CD4-positive, alpha-beta T cell (primary cell): ENCODE data around the gene FGF22. TPM values are rescaled to one million over a fixed set of nuclear protein-coding genes. Genes with fewer than 3 reads are reported as not detected.

ENCODE experiments used
- ATAC-seq: fragments of 200-7000 bp; cut with Tn5 transposase; one replicate; pipeline ENCODE4 v1.10.0; 2022; ENCODE audit warnings: mild to moderate bottlenecking; ENCODE audit not compliant: poor library complexity
- CTCF ChIA-PET: fragments of 350-600 bp; sonication (Branson Sonifier 250); formaldehyde crosslinking; loops from one replicate; lab custom pipeline; 2021; ENCODE audit warnings: antibody characterized with exemption, inconsistent platforms; lab: Charles Lee
- POLR2A ChIA-PET: fragments of 350-600 bp; sonication (Branson Sonifier 250); formaldehyde crosslinking; loops from one replicate; lab custom pipeline; 2021; ENCODE audit warnings: antibody characterized with exemption, inconsistent platforms; lab: Charles Lee
- DNase-seq, 14 experiments: peaks; one replicate each; pipeline ENCODE4 v3.0.0-alpha.2; 2013 to 2020; ENCODE audit warnings: mixed read lengths in 2 of 14
- H3K27ac ChIP-seq, 2 donors: one replicate each; pipeline versions ENCODE4 v1.5.1 to v1.7.0; 2013; ENCODE audit warnings: low read length in 2 of 2, low read depth in 1 of 2, mild to moderate bottlenecking in 1 of 2
- H3K27me3 ChIP-seq, 2 experiments: 1 replicate in 1 of 2; 2 replicates in 1 of 2; pipeline versions ENCODE4 v1.6.1 to v1.7.0; 2013; ENCODE audit warnings: low read length in 2 of 2, control low read depth in 1 of 2, mild to moderate bottlenecking in 1 of 2, moderate library complexity in 1 of 2; ENCODE audit not compliant: insufficient read depth in 2 of 2, control insufficient read depth in 1 of 2
- H3K36me3 ChIP-seq: one replicate; pipeline ENCODE4 v1.6.1; 2013; ENCODE audit warnings: low read length, control low read depth; ENCODE audit not compliant: insufficient read depth
- H3K4me1 ChIP-seq: one replicate; pipeline ENCODE4 v1.6.1; 2013; ENCODE audit warnings: low read length, control low read depth; ENCODE audit not compliant: insufficient read depth
- H3K4me3 ChIP-seq: one replicate; pipeline ENCODE4 v1.5.1; 2013; ENCODE audit warnings: mild to moderate bottlenecking, low read length, moderate library complexity
- H3K9me3 ChIP-seq, 2 experiments: 1 replicate in 1 of 2; 2 replicates in 1 of 2; pipeline versions ENCODE4 v1.6.1 to v1.7.0; 2013; ENCODE audit warnings: low read length in 2 of 2, mild to moderate bottlenecking in 2 of 2, control low read depth in 1 of 2, moderate library complexity in 1 of 2; ENCODE audit not compliant: control insufficient read depth in 1 of 2, insufficient read depth in 1 of 2
- H3K27ac Mint-ChIP-seq: one replicate; pipeline ENCODE4 v1.8.0; 2020; ENCODE audit warnings: mixed read lengths
- H3K27me3 Mint-ChIP-seq: one replicate; pipeline ENCODE4 v1.8.0; 2021; ENCODE audit warnings: mixed read lengths
- H3K36me3 Mint-ChIP-seq: one replicate; pipeline ENCODE4 v1.8.0; 2021; ENCODE audit warnings: low read depth, mixed read lengths
- H3K4me1 Mint-ChIP-seq: one replicate; pipeline ENCODE4 v1.8.0; 2021; ENCODE audit warnings: low read depth, mixed read lengths
- H3K4me3 Mint-ChIP-seq: one replicate; pipeline ENCODE4 v1.8.0; 2020; ENCODE audit warnings: mild to moderate bottlenecking, mixed read lengths
- H3K9me3 Mint-ChIP-seq: one replicate; pipeline ENCODE4 v1.8.0; 2020; ENCODE audit warnings: mixed read lengths
- CTCF ChIP-seq: fragments of 200-600 bp; IDR thresholded peaks from one replicate; pipeline ENCODE4 v1.8.0; 2022; ENCODE audit warnings: antibody characterized with exemption, mild to moderate bottlenecking
- intact Hi-C, 2 experiments: fragments of 100-400 bp; cut with DNase I in 1 of 2; cut with micrococcal nuclease in 1 of 2; formaldehyde crosslinking; loops; one replicate each; pipeline versions ENCODE4 v1.15.1 to v1.9.0; 2023 to 2025; cut with DNase I, micrococcal nuclease
- total RNA-seq, 174 experiments: library from RNA in 2 of 174; stranded (reverse) in 2 of 174; gene quantifications; one replicate each; pipeline ENCODE4 v1.2.3 and lab custom pipeline; 2021 to 2026

FGF22 gene
- total RNA-seq, 2 experiments from 2014 or later: 0.42 to 0.49 TPM

- Histone ChIP-seq H3K4me1 (peaks cover 74% of the 10 kb centered on the region), H3K27ac (peak overlapping the region; percentile 92 to 97), H3K27me3 (no peaks in the 10 kb centered on the region), H3K9me3 (no peaks in the 10 kb centered on the region), H3K4me3 (peak overlapping the region; percentile 97), H3K36me3 (peaks cover 25% of the 10 kb centered on the region)
- peak overlapping the region; percentile 97 for H3K27ac Mint-ChIP-seq
- ATAC-seq (peak; percentile 29), DNase-seq (peak; percentile 41 to 87 (median 66))
- H3K4me1 Mint-ChIP-seq: peaks cover 46% of the 10 kb centered on the region
- ChIA-PET POLR2A (interaction anchor here (0.6 to 2.7 kb wide), 12 partner anchors 9 to 608 kb away, joined by 3 to 19 read pairs (median 4); partner anchors contain the start of genes CDC34, CIRBP, FGF22 and POLRMT), CTCF (interaction anchor here (1.6 to 2.3 kb wide), 3 partner anchors 19 to 77 kb away, joined by 4 to 17 read pairs (median 8); no protein-coding TSS in a partner anchor)
- H3K36me3 Mint-ChIP-seq: peaks cover 31% of the 10 kb centered on the region
- intact Hi-C loops: loop anchor here (1.0 to 5.0 kb wide), 8 partner anchors 22 to 155 kb away; partner anchors contain the start of genes BSG (in 2 of the 2), CDC34 (in 1 of the 2), FGF22 (in 1 of the 2) and HCN2 (in 1 of the 2)
- no peaks in the 10 kb centered on the region for H3K9me3 Mint-ChIP-seq
- TF ChIP-seq CTCF: no peak
- H3K4me3 Mint-ChIP-seq: peak overlapping the region; percentile 97
- H3K27me3 Mint-ChIP-seq: no peaks in the 10 kb centered on the region
Measured at GRCh38 chr19:661427-662196, 21.9 kb downstream of the FGF22 start.

GRCh38 chr19:662207-662961 lies 22.7 kb downstream of the FGF22 start:
- DNase-seq (peak; percentile 40 to 91 (median 70)), ATAC-seq (peak; percentile 20)
- H3K4me1 Mint-ChIP-seq: peaks cover 40% of the 10 kb centered on the region
- intact Hi-C loops: loop anchor here (1.0 to 5.0 kb wide), 7 partner anchors 52 to 156 kb away; partner anchors contain the start of genes BSG (in 2 of the 2), CDC34 (in 1 of the 2), HCN2 (in 1 of the 2) and PTBP1 (in 1 of the 2)
- POLR2A ChIA-PET: interaction anchor here (1.2 to 1.6 kb wide), 8 partner anchors 17 to 607 kb away, joined by 3 to 45 read pairs (median 5); partner anchors contain the start of genes CDC34 and POLRMT
- TF ChIP-seq CTCF: no peak
- peaks cover 31% of the 10 kb centered on the region for H3K36me3 Mint-ChIP-seq
- H3K9me3 Mint-ChIP-seq: no peaks in the 10 kb centered on the region
- H3K36me3 ChIP-seq: peaks cover 20% of the 10 kb centered on the region
- H3K27ac Mint-ChIP-seq: peak overlapping the region; percentile 97
- peaks cover 66% of the 10 kb centered on the region for H3K4me1 ChIP-seq
- no peaks in the 10 kb centered on the region for H3K27me3 ChIP-seq
- H3K27ac ChIP-seq: peak overlapping the region; percentile 92 to 97
- H3K4me3 Mint-ChIP-seq: peak overlapping the region; percentile 97
- H3K9me3 ChIP-seq: no peaks in the 10 kb centered on the region
- peak overlapping the region; percentile 97 for H3K4me3 ChIP-seq
- CTCF ChIA-PET: interaction anchor here (1.7 to 1.8 kb wide), 3 partner anchors 72 to 152 kb away, joined by 4 to 14 read pairs (median 6); no protein-coding TSS in a partner anchor
- no peaks in the 10 kb centered on the region for H3K27me3 Mint-ChIP-seq
